COLO668 (cell line): ENCODE data around the gene KRT76.

Source experiments
- DNase-seq: peaks from one replicate; lab custom pipeline; 2025; ENCODE audit not compliant: unreplicated experiment; lab: John Stamatoyannopoulos, UW

KRT76 gene

DNA sequence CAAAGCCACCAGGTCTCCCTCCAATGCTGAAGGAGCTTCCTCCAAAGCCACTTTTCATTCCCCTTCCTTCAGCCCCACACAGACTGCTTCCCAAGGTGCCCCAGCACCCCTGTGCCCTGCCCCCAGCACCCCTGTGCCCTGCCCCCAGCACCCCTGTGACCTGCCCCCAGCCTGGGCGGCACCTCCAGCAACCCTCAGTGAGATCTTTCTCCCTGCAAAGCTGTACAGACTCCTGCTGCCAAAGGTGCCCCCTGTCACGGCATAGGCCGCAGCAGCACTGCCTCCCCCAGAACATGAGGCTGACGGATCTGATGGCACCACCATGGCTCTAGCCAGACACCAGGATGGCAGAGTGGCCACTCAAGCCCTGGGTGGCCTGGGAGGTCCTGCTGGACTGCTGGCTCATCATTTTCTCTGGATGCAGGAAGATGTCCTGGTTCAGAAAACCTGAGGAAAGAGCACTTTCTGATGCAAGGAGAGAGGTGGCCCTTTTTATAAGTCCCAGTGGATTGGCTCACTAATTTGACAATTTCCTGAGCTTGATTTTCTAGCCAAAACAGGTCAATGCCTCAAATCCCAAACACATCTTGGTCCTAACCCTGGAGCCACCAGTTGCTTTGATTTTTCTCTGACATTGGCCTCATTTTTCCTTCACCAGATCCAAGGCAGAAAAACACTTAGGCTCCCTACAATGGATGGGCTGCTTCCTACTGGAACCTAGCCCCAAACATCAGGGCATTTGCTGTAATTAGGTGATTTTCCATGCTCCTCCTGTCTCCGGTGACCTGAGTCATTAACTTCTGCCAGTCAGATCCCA, 41.1 kb downstream of the KRT76 start:
- no peak for DNase-seq

DNA sequence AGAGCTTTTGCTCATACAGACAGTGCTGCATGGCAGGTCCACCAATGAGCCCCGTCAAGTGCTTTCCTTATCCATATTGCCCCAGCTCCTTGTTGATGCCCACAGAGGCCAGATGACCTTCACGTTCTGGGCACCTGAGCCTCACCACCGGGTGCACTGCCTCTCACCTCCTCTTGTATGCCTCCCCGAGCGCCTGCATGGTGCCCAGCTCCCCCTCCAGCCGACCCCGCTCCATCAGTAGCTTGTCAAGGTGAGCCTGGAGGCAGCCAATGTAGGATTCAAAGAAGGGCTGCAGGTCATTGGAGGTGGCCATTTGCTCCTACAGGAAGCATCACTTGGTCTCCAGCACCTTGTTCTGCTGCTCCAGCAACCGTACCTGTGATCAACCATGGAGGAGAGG, 42.0 kb downstream of the KRT76 start:
- DNase-seq = no peak

DNA sequence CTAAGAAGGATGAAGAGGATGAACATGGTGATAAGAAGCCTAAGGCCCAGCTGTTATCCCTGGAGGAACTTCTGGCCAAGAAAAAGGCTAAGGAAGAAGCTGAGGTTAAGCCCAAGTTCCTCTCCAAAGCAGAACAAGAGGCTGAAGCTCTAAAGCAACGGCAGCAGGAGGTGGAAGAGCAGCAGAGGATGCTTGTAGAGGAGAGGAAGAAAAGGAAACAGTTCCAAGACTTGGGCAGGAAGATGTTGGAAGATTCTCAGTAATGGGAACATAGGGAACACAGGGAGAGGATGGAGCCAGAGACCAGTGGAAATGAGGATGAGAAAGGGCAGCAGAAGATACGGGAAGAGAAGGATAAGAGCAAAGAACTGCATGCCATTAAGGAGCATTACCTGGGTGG, 46.4 kb downstream of the KRT76 start:
- DNase-seq = no peak

DNA sequence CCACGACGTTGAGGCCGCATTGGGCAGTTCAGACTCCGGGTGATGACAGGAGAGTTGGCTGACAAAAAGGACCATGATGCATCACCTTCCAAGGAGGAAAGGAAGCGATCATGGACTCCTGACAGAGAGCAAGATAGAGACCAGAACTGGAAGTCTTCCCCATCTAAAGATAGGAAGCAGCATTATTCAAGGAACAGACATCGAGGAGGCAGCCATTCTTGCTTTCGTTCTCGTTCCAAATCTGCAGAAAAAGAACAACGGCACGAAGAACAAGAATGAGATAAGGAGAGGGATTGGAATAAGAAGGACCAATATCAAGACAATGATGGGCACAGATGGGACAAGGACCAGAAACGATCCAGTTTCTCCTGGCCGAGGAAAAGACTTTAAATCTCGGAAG, 46.8 kb downstream of the KRT76 start:
- no peak for DNase-seq

DNA sequence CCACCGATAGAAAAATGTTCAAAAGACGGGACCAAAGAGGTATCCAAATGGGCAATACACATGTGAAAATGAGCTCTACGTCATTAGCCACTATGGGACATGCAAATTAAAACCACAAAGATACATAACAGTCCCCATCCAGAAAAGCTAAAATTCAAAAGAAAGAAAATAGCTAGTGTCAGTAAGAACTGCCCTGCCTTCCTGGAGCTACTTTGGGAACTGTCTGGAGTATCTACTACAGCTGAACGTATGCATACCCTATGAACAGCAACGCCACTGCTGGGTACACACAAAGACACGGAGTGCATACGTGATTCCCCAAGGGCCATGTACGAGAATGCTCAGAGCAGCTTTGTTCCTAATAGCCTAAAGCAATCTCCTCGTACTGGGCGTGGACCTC, 48.0 kb downstream of the KRT76 start:
- DNase-seq = no peak

DNA sequence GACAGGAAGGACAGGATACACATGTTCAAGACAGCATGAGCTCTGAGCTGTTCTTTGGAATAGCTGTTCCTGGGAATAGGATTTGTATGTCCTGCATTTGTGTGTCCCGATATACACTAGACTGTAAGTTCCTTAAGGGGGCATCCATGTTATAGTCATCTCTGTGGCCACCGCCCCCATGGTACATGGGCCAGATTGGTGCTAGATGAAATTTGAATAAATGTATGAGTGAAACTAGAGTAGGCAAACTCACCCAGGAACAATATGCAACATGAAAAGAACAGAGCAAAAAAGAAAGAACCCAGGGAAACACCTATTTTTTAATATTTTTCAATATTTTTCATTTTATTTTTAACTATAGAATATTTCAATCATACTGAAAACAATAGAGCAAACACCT, 48.8 kb downstream of the KRT76 start:
- no peak for DNase-seq

DNA sequence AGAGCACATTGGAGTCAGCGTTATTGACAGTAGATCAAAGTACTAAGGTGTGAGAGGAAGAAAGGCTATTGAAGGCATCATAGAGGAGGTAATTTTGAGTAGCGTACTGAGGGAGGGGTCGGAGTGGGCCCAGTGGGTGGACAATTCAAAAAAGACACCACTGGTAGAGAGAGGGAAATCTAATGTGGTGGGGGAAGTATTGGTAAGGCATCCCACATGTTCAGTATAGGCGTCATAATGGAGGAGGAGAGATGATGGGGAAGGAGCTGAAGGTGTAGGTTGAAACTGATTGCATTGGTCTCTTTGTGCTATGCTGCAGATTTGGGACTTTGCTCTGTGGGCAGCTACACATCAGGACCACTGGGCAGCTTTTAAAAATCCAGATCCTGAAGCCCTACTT, 50.1 kb downstream of the KRT76 start:
- DNase-seq = no peak

DNA sequence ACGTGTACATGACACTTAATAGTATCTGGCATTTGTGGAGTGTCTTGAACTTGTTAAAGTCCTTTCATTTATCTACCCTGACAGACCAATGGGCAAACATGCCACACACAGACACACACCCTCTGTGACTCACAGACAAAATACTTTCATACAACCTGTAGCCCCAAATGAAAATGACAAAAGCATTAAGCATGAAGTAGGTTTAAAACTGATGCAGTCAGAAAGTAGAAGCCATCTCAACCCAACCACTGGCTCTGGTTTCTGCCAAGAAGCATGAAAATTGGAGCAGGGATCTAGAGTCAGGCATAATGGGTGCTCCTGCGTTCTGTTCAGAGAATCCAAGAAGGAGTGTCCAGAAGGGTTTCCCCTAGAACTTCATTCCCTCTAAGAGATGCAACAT, 50.7 kb downstream of the KRT76 start:
- DNase-seq = no peak

DNA sequence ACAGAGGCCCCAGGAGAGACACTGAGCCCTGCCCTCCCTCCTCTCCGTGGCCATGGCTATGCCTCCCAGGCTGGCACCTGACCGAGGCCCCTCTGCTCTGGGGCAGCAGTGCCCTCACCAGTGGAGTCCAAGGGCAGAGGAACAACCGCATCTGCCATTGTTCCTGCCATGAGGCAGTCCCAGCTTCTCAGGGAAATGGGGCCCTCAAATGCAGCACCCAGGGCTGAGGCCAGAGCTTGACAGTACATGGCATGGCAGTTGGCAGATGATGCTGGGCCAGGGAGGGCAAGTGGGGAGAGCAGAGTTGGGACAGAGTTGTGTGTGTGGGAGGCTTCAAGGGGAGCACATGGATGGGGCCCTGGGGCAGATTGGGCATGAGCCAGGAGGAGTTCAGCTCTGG, 52.8 kb downstream of the KRT76 start:
- DNase-seq = no peak

DNA sequence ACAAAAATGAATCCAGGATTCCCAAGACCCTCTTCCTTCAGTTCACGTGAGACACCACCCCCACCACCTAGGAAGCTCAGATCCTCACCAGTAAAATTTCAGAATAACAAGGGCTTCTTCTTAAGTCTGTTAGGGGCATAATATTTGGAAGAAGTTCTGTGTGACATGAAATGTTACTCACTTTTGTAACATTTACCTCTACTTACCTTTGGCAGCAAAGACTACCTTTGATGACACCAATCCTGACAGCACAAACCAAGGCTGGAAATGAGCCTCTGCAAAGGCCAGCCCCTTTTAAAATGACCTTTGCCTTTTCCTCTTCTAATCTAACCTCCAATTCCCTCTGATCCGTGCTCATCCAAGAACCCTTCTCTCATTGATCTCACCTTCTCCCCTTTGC, 54.5 kb downstream of the KRT76 start:
- no peak for DNase-seq

DNA sequence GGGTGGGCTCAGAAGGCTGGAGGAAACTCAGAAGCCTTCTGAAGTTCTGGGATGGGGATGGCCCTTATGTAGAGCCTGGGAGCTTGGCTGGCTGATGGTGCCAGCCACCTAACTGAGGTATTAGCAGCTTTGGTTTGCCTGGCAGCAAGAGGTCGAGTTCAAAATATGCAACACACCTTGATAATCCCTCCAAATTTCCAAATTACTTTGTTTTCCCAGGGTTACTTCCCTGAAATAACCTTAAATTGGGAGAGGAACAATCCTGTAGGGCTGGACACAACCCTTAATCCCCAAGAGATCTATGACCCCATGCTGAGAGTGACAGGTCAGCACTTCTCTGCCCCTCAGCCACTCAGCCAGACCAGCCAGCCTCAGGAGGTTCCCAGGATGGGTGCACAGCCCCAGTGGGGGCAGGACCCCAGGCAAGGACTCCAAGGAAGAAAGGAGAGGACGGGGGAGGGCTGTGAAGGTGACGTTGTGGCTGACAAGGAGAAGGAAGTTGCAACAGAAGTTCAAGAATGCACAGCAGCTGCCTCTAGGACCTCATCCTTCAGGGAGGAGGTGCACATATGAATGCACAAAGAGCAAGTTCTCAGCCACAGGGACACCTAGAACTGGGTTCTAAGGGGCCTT, 55.2 kb downstream of the KRT76 start:
- no peak for DNase-seq

DNA sequence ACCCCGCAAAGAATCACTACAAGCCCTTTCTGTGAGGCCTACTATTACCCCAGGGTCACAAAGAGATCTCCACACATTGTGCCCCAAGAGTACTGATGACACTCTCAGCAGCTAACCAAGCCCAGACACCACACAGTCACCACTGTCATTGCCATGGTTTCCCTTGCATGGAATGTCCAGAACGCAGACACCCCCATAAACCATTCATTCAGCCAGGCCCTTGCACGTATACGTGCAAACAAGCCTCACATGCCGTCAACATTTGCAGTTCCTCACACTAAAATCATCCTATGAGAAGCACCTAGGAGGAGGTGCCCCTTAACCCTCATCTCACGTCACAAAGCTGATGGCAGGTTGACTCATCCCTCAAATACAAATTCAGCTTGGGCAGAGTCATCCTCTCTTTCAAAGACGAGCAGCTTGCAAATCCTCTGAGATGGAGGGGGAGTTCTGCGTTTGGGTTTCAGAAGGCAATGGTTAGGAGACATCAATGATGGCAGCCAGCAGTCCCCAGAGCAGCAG, 56.7 kb downstream of the KRT76 start:
- DNase-seq = no peak
